Measurements from ENCODE around the gene WDFY2.
A peak's percentile ranks its signal among the peaks of the same experiment; 100 is the strongest.
"Not testable (repeated sequence)": the region's sequence is repeated elsewhere in the genome, so short reads cannot be mapped to it uniquely, and the experiment has no call there.

The WDFY2 gene, protein sequence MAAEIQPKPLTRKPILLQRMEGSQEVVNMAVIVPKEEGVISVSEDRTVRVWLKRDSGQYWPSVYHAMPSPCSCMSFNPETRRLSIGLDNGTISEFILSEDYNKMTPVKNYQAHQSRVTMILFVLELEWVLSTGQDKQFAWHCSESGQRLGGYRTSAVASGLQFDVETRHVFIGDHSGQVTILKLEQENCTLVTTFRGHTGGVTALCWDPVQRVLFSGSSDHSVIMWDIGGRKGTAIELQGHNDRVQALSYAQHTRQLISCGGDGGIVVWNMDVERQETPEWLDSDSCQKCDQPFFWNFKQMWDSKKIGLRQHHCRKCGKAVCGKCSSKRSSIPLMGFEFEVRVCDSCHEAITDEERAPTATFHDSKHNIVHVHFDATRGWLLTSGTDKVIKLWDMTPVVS

DNA sequence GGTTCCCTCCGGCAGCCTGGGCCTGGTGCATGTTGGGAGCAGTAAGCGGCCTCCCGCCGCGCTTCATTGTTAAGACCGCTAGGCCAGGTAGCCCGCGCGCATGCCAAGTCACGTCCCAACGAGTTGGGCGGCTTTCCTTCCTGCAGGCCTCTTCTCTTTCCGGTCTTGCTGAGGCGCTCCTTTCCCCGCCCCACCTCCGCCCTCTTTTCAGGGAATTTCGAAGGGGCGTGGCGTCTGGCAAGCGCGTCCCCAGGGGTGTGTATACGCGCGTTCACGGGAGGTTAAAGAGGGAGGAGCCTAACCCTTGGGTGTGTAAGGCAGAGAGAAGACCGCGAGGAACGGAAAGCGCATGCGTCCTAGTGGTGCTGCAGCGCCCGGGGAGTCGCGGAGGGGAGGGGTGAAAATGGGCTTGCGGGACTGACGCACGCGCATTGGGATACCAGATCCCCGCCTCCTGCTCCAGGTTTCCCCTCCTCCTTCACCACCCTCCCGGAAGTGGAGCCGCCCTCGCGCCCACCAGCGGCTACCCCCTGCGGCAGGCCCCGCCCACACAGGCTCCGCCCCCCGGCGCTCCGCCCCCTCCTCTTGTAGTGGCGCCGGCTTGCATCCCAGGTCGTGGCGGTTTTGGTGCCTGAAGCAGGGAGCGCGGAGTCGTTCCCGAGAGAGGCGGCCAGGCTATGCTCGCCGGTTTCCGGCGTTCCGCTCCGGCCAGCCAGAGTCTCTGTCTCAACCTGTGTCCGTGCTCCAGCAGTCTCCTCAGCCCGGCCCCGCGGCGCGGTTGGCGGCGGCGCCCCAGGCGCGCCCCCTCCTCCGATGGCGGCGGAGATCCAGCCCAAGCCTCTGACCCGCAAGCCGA is at the start of gene WDFY2:
WDFY2 (plus strand) TSS at position 588 of the 856 bp plus-strand sequence; CDS start at position 814, 226 bp downstream.
- peaks cover 22 to 53% of the 10 kb centered on the region in 2 donors for H3K4me1 Mint-ChIP-seq
- H3K27ac Mint-ChIP-seq, result peak within 1 kb of the TSS; percentile 96
- peaks cover 0 to 1% of the 10 kb centered on the region in 2 donors for H3K27me3 Mint-ChIP-seq
- H3K36me3 Mint-ChIP-seq, result peaks cover 1 to 6% of the 10 kb centered on the region in 2 donors
- DNase-seq, result peak; percentile 99
- no peaks in the 10 kb centered on the region for H3K9me3 Mint-ChIP-seq
- peak; percentile 80 to 82 for ATAC-seq (replicated peaks)
- peak within 1 kb of the TSS; percentile 85 to 94 for H3K4me3 Mint-ChIP-seq

DNA sequence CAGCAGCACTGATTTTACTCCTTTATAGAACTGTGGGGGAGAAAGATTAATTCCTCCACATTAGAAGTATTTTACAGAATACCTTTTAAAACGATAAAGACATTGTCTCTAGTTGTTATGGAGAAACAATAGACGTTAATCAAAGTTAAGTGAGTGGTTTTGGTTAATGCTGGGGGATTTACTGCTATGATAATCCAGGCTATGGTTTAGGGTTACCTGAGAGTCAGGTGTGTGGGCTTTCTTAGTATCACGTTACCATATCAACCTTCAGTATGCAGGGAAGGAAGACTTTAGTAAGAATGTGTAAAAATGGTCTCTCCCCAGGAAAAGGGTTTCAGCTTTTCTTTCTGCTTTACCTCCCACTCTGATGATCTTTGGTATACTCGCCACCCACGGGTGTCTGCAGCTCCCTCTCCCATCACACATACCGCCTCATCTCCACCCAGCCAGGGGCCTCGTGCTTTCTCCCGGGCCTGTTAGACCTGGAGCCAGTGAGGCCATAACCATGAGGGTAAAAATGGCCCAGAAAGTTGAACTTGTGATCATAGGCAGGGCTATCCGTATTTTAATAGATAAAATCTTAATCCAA is 45.6 kb upstream of the WDFY2 start:
- peaks cover 11 to 27% of the 10 kb centered on the region in 2 donors for H3K4me1 Mint-ChIP-seq
- no peak for DNase-seq
- H3K27me3 Mint-ChIP-seq, result peaks cover 4% of the 10 kb centered on the region in 2 donors
- no peaks in the 10 kb centered on the region for H3K36me3 Mint-ChIP-seq
- H3K27ac Mint-ChIP-seq, result no peak overlapping the region
- no peak for ATAC-seq (replicated peaks)
- H3K4me3 Mint-ChIP-seq, result no peak overlapping the region
- H3K9me3 Mint-ChIP-seq, result no peaks in the 10 kb centered on the region

DNA sequence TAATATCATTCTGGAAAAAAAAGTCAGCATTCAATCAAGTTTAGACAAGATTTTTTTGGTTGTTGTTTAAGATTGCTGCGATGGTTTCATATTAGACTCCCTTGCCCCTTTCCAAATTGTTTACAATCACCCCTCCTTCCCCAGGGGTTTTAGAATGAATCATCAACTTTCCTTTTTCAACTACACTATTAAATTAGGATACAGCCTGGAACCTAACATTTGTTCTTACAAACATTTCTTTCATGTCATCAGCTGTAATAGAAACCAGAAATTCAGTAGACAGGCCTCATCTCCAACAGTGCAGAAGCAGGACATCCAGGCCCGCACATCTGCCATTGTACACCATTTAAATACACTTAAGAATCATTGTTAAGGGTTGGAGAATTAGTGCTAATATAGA is 44.4 kb upstream of the WDFY2 start:
- ATAC-seq (replicated peaks), result no peak
- H3K4me3 Mint-ChIP-seq, result no peak overlapping the region
- H3K4me1 Mint-ChIP-seq, result peaks cover 3 to 15% of the 10 kb centered on the region in 2 donors
- H3K9me3 Mint-ChIP-seq, result no peaks in the 10 kb centered on the region
- DNase-seq, result no peak
- no peaks in the 10 kb centered on the region for H3K36me3 Mint-ChIP-seq
- H3K27me3 Mint-ChIP-seq, result peaks cover 4% of the 10 kb centered on the region in 2 donors
- no peak overlapping the region for H3K27ac Mint-ChIP-seq

DNA sequence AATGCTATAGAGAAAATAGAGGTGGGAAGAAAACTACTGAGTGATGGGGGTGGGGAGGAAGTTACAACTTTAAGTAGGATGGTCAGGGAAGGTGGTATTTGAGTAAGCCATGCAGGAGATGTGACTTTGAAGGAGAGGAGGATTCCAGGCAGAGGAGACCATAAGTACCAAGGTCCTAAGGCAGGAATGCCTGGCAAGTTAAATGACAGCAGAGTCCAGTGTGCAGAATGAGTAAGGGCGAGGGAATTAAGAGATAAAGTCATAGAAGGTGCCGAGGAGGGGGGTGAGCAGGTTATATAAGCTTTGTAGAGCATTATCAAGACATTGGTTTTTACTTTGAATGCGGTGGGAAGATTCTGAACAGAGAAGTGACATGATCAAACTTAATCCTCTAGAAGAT is 43.2 kb upstream of the WDFY2 start:
- Mint-ChIP-seq H3K36me3 (no peaks in the 10 kb centered on the region), H3K27me3 (peaks cover 4% of the 10 kb centered on the region in 2 donors), H3K4me3 (no peak overlapping the region), H3K4me1 (peaks cover 3 to 15% of the 10 kb centered on the region in 2 donors), H3K27ac (no peak overlapping the region), H3K9me3 (no peaks in the 10 kb centered on the region)
- ATAC-seq (replicated peaks) (no peak), DNase-seq (no peak)

DNA sequence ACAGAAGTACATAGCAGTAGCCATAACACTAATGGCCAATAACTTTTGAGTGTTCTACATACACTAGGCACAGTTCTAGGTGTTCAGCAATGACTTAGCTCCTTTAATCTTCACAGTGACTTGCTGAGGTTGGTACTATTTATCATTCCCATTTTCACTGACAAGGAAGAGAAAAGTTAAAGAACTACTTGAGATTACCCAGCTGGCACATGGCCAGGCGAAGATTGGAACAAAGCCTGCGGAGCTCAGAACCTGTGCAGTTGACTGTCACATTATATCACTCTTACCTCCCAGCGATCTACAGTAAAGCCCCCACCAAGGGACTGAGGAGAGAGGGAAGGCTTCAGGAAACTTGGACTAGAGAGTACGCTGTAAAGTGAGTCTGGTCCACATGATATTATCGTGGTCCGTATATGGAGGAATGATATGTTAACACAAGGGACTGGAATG is 42.4 kb upstream of the WDFY2 start:
- ATAC-seq (replicated peaks) (no peak), DNase-seq (no peak)
- Mint-ChIP-seq H3K27me3 (peaks cover 4% of the 10 kb centered on the region in 2 donors), H3K4me1 (peaks cover 3 to 15% of the 10 kb centered on the region in 2 donors), H3K27ac (no peak overlapping the region), H3K36me3 (no peaks in the 10 kb centered on the region), H3K9me3 (no peaks in the 10 kb centered on the region), H3K4me3 (no peak overlapping the region)

DNA sequence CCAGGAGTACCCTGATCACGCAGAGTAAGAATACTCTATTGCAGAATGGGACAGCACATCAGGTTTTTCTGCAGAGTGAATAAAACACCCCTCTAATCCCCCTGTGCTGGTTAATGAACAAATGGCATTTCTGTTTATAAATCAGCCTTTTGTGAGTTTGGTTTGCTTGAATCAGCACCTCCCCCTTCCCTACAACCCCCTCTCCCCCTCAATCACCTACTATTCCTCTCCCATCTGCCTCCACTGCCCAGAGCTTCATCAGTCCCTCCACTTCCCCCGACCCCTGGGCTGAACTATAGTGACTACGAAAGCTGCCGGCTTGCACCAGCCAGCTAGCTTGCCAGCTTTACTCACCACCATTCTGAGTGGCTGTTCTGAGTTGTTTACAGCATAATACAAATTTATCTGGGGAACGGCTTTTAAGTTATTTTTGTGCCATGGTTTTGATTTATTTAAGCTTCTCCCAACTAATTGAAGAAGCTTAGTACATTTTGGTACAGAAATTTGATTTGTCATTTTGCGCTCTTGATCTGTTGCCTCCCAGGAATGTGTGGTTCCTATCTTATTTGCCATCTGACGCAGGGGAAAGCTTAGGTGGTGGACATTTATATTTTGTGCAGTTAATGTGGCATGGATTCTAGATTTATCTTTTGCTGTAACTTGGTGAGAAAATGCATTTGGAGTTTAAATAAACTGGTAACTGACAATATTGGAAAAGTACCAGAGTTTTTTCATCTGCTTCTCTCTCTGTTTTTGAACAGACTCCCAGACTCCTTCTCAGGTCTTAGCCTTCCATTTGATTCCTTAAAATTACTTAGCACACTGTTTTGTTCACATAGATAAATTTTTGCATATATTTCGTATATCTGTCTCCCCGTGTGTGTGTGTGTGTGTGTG is 41.7 kb upstream of the WDFY2 start:
- peaks cover 4% of the 10 kb centered on the region in 2 donors for H3K27me3 Mint-ChIP-seq
- DNase-seq (no peak), ATAC-seq (replicated peaks) (no peak)
- no peaks in the 10 kb centered on the region for H3K9me3 Mint-ChIP-seq
- H3K4me3 Mint-ChIP-seq, result no peak overlapping the region
- no peak overlapping the region for H3K27ac Mint-ChIP-seq
- H3K4me1 Mint-ChIP-seq, result peaks cover 3 to 15% of the 10 kb centered on the region in 2 donors
- no peaks in the 10 kb centered on the region for H3K36me3 Mint-ChIP-seq

DNA sequence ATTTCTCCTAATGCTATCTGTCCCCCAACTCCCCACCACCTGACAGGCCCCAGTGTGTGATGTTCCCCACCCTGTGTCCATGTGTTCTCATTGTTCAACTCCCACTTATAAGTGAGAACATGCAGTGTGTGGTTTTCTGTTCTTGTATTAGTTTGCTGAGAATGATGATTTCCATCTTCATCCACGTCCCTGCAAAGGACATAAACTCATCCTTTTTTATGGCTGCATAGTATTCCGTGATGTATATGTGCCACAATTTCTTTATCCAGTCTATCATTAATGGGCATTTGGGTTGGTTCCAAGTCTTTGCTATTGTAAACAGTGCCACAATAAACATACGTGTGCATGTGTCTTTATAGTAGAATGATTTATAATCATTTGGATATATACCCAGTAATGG is 38.8 kb upstream of the WDFY2 start:
- DNase-seq; H3K9me3 Mint-ChIP-seq; ATAC-seq (replicated peaks); H3K27me3 Mint-ChIP-seq; H3K27ac Mint-ChIP-seq; H3K4me3 Mint-ChIP-seq; H3K36me3 Mint-ChIP-seq: not testable (repeated sequence)
- H3K4me1 Mint-ChIP-seq, result peaks cover 8 to 10% of the 10 kb centered on the region in 2 donors

DNA sequence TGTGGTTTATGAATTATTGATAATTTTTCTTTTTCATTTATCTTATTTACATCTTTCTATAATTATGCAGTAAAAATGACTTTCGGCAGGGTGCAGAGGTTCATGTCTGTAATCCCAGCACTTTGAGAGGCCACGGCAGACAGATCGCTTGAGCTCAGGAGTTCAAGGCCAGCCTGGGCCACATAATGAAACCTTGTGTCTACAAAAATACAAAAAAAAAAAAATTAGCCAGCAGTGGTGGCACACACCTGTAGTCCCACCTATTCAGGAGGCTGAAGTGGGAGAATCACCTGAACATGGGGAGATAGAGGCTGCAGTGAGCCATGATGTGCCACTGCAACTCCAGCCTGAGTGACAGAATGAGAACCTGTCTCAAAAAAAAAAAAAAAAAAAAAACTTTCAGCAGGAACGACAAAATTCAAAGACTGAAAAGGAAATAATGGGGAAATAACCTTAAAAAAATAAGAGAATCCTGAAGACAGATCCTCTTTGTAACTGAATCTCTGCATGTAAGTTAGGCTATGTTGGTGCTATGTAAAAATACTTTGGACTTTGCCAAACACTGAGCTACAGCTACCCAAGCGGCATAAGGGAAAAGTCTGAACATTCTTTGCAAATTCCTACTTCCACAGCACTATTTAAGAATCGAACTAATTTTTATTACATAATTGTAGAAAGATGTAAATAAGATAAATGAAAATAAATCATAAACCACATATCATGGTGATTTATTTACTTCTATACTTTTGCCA is 36.7 kb upstream of the WDFY2 start:
- ATAC-seq (replicated peaks) (no peak), DNase-seq (no peak)
- Mint-ChIP-seq H3K4me1 (peaks cover 19 to 26% of the 10 kb centered on the region in 2 donors), H3K27ac (no peak overlapping the region), H3K36me3 (no peaks in the 10 kb centered on the region), H3K9me3 (no peaks in the 10 kb centered on the region), H3K4me3 (no peak overlapping the region), H3K27me3 (peaks cover 3 to 4% of the 10 kb centered on the region in 2 donors)

DNA sequence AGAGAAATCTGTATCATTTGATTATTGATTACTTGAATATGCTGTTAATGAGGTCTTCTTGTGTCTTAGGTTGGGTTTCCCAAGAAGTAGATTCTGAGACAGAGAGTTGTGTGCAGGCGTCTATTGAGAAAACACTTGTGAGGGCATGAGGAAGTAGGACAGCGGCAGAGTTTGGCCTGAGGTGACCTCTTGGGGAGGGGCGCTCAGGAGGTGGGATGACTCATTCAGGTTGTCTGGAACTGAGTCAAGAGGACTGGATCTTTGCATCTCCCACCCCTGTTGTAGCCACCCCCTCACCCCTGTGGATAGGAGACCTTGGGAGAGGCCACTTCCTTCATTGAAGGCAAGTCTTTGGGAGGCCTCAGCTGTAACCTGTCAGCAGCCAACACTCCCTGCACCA is 35.2 kb upstream of the WDFY2 start:
- H3K9me3 Mint-ChIP-seq, result no peaks in the 10 kb centered on the region
- no peaks in the 10 kb centered on the region for H3K27me3 Mint-ChIP-seq
- ATAC-seq (replicated peaks) (peak; percentile 91 to 95), DNase-seq (peak; percentile 48)
- peaks cover 19 to 27% of the 10 kb centered on the region in 2 donors for H3K4me1 Mint-ChIP-seq
- H3K4me3 Mint-ChIP-seq, result no peak overlapping the region
- H3K27ac Mint-ChIP-seq, result no peak overlapping the region
- no peaks in the 10 kb centered on the region for H3K36me3 Mint-ChIP-seq

DNA sequence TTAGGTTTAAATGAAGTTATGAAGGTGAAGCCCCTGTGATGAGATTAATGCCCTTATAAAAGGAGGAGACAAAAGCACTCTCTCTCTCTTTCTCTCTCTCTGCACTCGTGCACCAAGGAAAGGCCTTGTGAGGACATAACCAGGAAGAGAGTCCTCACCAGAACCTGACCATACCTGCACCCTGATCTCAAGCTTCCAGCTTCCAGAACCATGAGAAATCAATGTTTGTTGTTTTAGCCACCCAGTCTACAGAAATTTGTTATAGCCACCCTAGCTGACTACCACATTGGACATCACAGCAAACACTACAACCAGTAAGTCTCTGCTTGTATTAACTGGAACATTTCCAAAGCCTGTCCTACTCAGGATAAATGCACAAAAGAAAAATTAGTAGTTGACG is 34.7 kb upstream of the WDFY2 start:
- ATAC-seq (replicated peaks), result no peak
- peaks cover 19 to 27% of the 10 kb centered on the region in 2 donors for H3K4me1 Mint-ChIP-seq

DNA sequence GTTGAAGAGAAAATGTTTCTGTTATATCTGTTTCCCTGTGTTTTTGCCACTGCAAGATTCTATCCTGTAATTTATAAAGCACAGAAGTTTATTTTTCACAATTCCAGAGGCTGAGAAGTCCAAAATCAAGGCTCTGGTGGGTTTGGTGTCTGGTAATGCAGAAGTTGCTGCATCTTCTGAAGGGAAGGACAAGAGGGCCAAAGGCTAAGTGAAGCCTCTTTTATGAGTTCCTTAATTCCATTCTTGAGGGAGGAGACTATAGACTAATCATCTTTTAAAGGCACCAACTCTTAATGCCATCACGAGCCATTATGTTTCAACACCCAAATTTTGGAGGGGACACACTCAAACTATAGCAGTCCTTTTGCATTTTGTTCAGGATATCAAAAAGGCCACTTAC is 34.1 kb upstream of the WDFY2 start:
- ATAC-seq (replicated peaks) (no peak), DNase-seq (no peak)
- no peaks in the 10 kb centered on the region for H3K27me3 Mint-ChIP-seq
- H3K4me3 Mint-ChIP-seq, result no peak overlapping the region
- H3K4me1 Mint-ChIP-seq, result peaks cover 19 to 27% of the 10 kb centered on the region in 2 donors
- H3K27ac Mint-ChIP-seq, result no peak overlapping the region
- no peaks in the 10 kb centered on the region for H3K36me3 Mint-ChIP-seq
- peaks cover 0 to 2% of the 10 kb centered on the region in 2 donors for H3K9me3 Mint-ChIP-seq

More for the DNA sequence above, 34.7 kb upstream of the WDFY2 start:
- H3K4me3 Mint-ChIP-seq, result no peak overlapping the region
- no peak for DNase-seq
- H3K27ac Mint-ChIP-seq, result no peak overlapping the region
- no peaks in the 10 kb centered on the region for H3K9me3 Mint-ChIP-seq
- no peaks in the 10 kb centered on the region for H3K36me3 Mint-ChIP-seq
- no peaks in the 10 kb centered on the region for H3K27me3 Mint-ChIP-seq

DNA sequence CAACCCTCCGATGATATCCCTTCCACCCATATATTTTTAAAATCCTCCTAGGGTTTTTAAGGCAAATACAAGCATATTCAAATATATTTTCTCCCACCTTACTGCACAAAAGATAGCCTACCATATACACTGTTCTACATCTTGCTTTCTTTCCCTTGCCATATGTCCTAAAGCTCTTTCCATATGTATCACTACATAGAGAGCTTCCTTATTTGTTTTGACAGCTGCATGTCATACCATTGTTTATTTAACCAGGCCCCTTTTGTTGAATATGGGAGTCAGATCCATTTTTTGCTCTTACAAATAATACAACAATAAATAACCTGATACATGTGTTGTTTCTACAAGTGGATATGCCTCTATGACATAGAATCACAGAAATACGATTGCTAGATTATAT is 32.8 kb upstream of the WDFY2 start:
- H3K4me1 Mint-ChIP-seq, result peaks cover 19 to 27% of the 10 kb centered on the region in 2 donors
- no peaks in the 10 kb centered on the region for H3K36me3 Mint-ChIP-seq

DNA sequence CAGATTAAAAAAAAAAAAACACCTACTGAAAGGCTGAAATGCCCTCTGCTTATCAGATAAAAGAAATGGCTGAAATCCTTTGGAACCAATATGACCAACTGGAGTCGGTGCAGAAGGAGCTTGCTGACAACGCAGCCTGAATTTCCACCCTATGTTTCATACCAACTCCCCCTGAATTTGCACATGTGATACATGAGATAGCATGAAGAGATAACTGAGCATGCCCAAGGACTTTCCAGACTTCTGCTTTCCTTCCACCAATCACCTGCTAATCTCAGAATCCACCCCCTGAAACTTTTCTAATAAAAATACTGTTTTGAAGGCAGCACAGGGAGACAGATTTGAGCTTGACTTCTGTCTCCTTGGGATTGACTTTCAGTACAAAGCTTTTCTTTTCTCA is 32.2 kb upstream of the WDFY2 start:
- Mint-ChIP-seq H3K4me3 (no peak overlapping the region), H3K36me3 (no peaks in the 10 kb centered on the region), H3K9me3 (peaks cover 2 to 4% of the 10 kb centered on the region in 2 donors), H3K27me3 (no peaks in the 10 kb centered on the region), H3K4me1 (peaks cover 19 to 27% of the 10 kb centered on the region in 2 donors), H3K27ac (no peak overlapping the region)
- ATAC-seq (replicated peaks) (peak; percentile 70 to 76), DNase-seq (no peak)

More for the DNA sequence above, 32.8 kb upstream of the WDFY2 start:
- DNase-seq (no peak), ATAC-seq (replicated peaks) (no peak)
- no peaks in the 10 kb centered on the region for H3K27me3 Mint-ChIP-seq
- H3K27ac Mint-ChIP-seq, result no peak overlapping the region
- H3K9me3 Mint-ChIP-seq, result peaks cover 2 to 4% of the 10 kb centered on the region in 2 donors
- H3K4me3 Mint-ChIP-seq, result no peak overlapping the region
